RWPE2 (cell line): ENCODE measurements around the gene KCTD2.

Experiments used
- ATAC-seq: fragments of 200-7000 bp; cut with Tn5 transposase; 3 replicates; pipeline ENCODE4 v1.9.1; 2021; ENCODE audit warnings: low read depth
- DNase-seq: peaks from one replicate; pipeline ENCODE4 v3.0.0-alpha.2; 2020; ENCODE audit warnings: low spot score
- H3K27ac ChIP-seq: fragments of 450-650 bp; 2 replicates; pipeline ENCODE4 v1.5.1; 2017; ENCODE audit warnings: mild to moderate bottlenecking; ENCODE audit not compliant: poor library complexity, severe bottlenecking
- H3K27me3 ChIP-seq: fragments of 250-450 bp; sonication (Bioruptor Pico); 2 replicates; pipeline ENCODE4 v1.5.1; 2021; ENCODE audit warnings: mild to moderate bottlenecking, moderate library complexity; ENCODE audit not compliant: insufficient read depth, poor library complexity, severe bottlenecking
- H3K36me3 ChIP-seq: fragments of 250-450 bp; sonication (Bioruptor Pico); 2 replicates; pipeline ENCODE4 v1.5.1; 2020; ENCODE audit warnings: low read depth, mild to moderate bottlenecking, moderate library complexity
- H3K4me1 ChIP-seq: fragments of 250-450 bp; sonication (Bioruptor Pico); 2 replicates; pipeline ENCODE4 v1.5.1; 2021; ENCODE audit warnings: mild to moderate bottlenecking, moderate library complexity; ENCODE audit not compliant: insufficient read depth, poor library complexity, severe bottlenecking
- H3K4me3 ChIP-seq: fragments of 250-450 bp; sonication (Bioruptor Pico); 2 replicates; pipeline ENCODE4 v1.5.1; 2021; ENCODE audit warnings: mild to moderate bottlenecking, moderate library complexity; ENCODE audit not compliant: severe bottlenecking
- H3K9me3 ChIP-seq: fragments of 250-450 bp; sonication (Bioruptor Pico); 2 replicates; pipeline ENCODE4 v1.5.1; 2021; ENCODE audit warnings: mild to moderate bottlenecking, moderate library complexity; ENCODE audit not compliant: severe bottlenecking
- TF ChIP-seq, protein P1 (sequence below): fragments of 450-650 bp; IDR thresholded peaks from one replicate; pipeline ENCODE4 v1.5.1; 2017; ENCODE audit warnings: mild to moderate bottlenecking, moderate library complexity; ENCODE audit not compliant: poor library complexity, severe bottlenecking

KCTD2 gene

DNA sequence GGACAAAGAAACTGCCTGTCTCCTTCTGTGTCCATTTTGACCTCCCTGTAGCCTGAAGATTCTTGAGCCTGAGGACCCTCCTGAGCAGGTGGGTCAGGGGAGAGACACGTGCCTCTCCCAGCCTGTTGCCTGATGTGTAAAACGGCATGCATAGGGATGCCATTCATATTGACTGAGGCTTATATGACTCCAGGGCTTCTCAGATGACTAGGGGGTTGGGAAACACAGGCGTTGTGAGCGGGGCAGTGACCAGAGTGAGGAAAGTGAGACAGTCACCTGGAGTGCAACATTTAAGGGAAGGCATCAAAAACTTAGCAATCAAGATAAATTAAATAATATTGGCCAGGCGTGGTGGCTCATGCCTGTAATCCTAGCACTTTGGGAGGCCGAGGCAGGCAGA is 35.7 kb downstream of the KCTD2 start:
- DNase-seq (no peak), ATAC-seq (no peak)
- Histone ChIP-seq H3K4me1 (peaks cover 32% of the 10 kb centered on the region), H3K4me3 (no peak overlapping the region), H3K27ac (no peak overlapping the region), H3K27me3 (no peaks in the 10 kb centered on the region), H3K9me3 (no peaks in the 10 kb centered on the region), H3K36me3 (no peaks in the 10 kb centered on the region)
- TF ChIP-seq, protein P1, sequence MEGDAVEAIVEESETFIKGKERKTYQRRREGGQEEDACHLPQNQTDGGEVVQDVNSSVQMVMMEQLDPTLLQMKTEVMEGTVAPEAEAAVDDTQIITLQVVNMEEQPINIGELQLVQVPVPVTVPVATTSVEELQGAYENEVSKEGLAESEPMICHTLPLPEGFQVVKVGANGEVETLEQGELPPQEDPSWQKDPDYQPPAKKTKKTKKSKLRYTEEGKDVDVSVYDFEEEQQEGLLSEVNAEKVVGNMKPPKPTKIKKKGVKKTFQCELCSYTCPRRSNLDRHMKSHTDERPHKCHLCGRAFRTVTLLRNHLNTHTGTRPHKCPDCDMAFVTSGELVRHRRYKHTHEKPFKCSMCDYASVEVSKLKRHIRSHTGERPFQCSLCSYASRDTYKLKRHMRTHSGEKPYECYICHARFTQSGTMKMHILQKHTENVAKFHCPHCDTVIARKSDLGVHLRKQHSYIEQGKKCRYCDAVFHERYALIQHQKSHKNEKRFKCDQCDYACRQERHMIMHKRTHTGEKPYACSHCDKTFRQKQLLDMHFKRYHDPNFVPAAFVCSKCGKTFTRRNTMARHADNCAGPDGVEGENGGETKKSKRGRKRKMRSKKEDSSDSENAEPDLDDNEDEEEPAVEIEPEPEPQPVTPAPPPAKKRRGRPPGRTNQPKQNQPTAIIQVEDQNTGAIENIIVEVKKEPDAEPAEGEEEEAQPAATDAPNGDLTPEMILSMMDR, result no peak

DNA sequence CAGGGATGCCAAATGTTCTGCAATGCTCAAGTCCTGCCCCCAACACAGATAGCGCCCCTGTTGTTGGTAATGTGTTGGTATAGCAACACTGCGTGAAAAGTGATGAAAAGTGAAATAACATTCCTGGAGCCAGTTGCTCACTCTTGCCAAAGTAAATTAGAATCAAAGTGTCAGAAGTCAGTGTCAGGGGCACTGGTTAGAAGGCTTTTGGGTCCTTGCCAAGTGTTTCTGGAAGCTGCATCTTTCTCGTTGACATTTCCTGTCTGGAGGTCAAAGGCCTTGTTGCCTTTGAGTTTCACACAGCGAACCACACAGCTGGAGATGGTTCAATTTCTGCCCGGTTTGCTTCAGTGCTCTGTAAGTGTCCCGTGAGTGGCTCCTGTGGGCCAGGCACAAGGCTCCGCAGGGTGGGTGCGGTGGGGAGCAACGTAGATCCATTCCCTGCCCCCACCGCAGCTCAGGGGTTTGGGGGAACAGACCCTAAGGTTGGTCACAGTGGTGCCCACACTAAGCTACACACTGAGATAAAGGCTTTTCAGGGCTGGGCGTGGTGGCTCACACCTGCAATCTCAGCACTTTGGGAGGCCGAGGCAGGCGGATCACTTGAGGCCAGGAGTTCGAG is 37.1 kb downstream of the KCTD2 start:
- no peak for DNase-seq
- Histone ChIP-seq H3K4me3 (no peak overlapping the region), H3K27me3 (no peaks in the 10 kb centered on the region), H3K27ac (peak overlapping the region; percentile 9), H3K9me3 (no peaks in the 10 kb centered on the region), H3K4me1 (peaks cover 29% of the 10 kb centered on the region), H3K36me3 (no peaks in the 10 kb centered on the region)
- TF ChIP-seq, protein P1, result no peak
- ATAC-seq, result no peak

DNA sequence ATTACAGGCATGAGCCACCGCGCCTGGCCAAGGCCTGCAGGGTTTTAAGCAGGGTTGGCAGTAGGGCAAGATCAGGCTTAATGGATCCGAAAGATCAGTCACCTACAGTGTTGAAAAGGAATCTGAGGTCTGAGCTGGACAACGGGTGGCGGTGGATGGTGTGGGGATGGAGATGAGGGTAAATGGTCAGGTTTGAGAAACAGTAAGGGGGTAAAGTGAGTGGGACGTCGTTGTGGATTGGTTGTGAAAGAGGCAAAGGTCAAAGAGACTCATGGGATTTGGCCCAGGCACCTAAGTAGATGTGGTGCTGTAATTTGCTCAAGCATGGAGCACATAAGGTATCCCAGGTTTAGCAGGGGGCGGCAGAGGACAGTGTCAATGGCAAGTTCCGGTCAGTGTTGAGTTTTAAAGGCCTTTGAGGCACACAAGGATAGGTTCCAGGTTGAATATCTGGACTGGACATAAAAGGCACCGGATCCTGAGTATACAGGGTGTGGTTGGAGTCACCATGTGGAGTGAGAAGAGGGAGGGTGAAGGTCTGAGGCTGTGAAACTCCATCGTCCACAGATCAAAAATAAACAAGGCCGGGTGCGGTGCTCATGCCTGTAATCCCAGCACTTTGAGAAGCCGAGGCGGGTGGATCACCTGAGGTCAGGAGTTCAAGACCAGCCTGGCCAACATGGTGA is 39.6 kb downstream of the KCTD2 start:
- peaks cover 38% of the 10 kb centered on the region for H3K4me1 ChIP-seq
- peak overlapping the region; percentile 44 for H3K4me3 ChIP-seq
- ATAC-seq (no peak), DNase-seq (no peak)
- H3K36me3 ChIP-seq, result no peaks in the 10 kb centered on the region
- peak overlapping the region; percentile 86 for H3K27ac ChIP-seq
- H3K27me3 ChIP-seq, result no peaks in the 10 kb centered on the region
- TF ChIP-seq, protein P1, result no peak
- H3K9me3 ChIP-seq, result no peaks in the 10 kb centered on the region

DNA sequence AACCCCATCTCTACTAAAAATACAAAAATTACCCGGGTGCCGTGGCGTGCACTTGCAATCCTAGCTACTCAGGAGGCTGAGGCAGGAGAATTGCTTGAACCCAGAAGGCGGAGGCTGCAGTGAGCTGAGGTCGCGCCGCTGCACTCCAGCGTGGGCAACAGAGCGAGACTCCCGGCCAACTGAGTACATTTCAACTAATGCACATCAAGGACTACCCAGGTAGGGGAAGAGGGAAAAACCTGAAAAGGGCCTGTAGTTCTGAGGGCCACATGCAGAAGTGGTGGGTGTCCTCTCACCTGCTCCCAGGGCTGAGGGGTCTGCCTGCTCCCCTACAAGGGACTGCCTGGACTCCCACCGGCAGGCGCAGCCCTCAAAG is 40.1 kb downstream of the KCTD2 start:
- peak overlapping the region; percentile 44 for H3K4me3 ChIP-seq
- H3K4me1 ChIP-seq, result peaks cover 38% of the 10 kb centered on the region
- TF ChIP-seq, protein P1, result no peak
- H3K9me3 ChIP-seq, result no peaks in the 10 kb centered on the region
- no peak for DNase-seq
- H3K27ac ChIP-seq, result peak overlapping the region; percentile 86
- no peak; the same call in 2 of the 3 replicates for ATAC-seq
- H3K36me3 ChIP-seq, result no peaks in the 10 kb centered on the region
- H3K27me3 ChIP-seq, result no peaks in the 10 kb centered on the region
